HL-60 (cell line): ENCODE results near the gene BCL7A.

Source experiments
- CTCF ChIP-seq: IDR thresholded peaks from one replicate; pipeline ENCODE4 v1.5.1; 2011; ENCODE audit warnings: low read length, control low read depth, inconsistent platforms; ENCODE audit not compliant: insufficient read depth
- POLR2AphosphoS5 ChIP-seq: IDR thresholded peaks from 2 replicates; pipeline ENCODE4 v1.6.1; 2012; ENCODE audit warnings: low read depth

DNA sequence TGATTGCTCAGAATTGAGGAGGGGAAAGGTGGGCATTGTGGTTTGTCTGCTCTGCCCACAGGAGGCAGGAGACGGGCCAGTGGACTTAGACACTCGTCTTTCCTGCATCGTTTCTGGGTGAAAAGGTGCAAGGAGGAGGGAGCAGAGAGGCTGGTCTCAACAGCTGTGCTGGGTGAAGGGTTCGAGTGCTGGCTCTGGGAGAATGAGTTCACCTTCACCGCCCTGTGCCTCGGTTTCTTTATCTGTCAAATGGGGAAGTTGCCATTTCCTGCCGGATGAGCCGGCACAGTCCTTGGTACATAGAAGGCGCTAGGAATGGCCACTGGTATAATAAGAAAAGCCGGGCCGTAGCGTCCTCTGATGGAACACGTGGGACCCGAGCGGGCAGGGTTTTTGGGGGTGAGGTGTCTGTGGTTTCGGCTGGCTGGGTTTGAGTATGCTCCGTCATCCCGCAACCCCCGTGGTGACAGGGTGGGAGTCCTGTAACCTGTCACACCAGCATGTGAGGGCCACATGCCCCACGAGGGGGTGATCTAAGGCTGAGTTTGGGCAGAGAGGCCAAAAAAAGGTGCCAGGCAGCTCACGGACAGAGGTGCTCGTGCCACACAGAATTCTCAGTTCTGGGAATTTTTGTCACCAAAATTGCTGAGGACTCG, 7.3 kb downstream of the BCL7A start:
- TF ChIP-seq CTCF (no peak), POLR2AphosphoS5 (no peak)
